ENCODE results near the gene SPON1. TPM values are rescaled to one million over a fixed set of nuclear protein-coding genes. Genes with fewer than 3 reads are reported as not detected.

The SPON1 gene
- total RNA-seq, 1 experiment from 2014 or later = not detected

- no TSS peak for BruUV-seq (replicated peaks)
- H3F3A ChIP-seq (ENCODE audit: low read length, unreplicated experiment) = no peaks in the 10 kb centered on the region
- intact Hi-C loops (cut with micrococcal nuclease) = no loop called here
- H3K4me3 ChIP-seq (ENCODE audit: low read length) = no peak overlapping the region
- ATAC-seq = no peak
- no peak overlapping the region for H3K27ac ChIP-seq (ENCODE audit: low read length)
- ChIA-PET CTCF (interaction anchor here (0.6 kb wide), 1 partner anchor 39 kb away, joined by 3 read pairs; no protein-coding TSS in a partner anchor), POLR2A (ENCODE audit: unreplicated experiment) (no interaction called here)
- DNase-seq = no peak
- no peaks in the 10 kb centered on the region for H3K4me1 ChIP-seq (ENCODE audit: insufficient read depth, low read length)
- no peak overlapping the region for H2AFZ ChIP-seq (ENCODE audit: low read length)
- H4K20me1 ChIP-seq (ENCODE audit: low read length) = no peaks in the 10 kb centered on the region
- 0 out of 2 replicates have a peak, but pooled peaks cover 19% of the 10 kb centered on the region for H3K27me3 ChIP-seq (ENCODE audit: low read length)
- H3K9ac ChIP-seq (ENCODE audit: low read length) = no peak overlapping the region
- no peaks in the 10 kb centered on the region for H3K9me3 ChIP-seq (ENCODE audit: low read length)
- H3K79me2 ChIP-seq (ENCODE audit: low read length) = no peaks in the 10 kb centered on the region
- H3K4me2 ChIP-seq (ENCODE audit: low read length) = no peak overlapping the region
- no peaks in the 10 kb centered on the region for H3K9me2 ChIP-seq (replicated peaks; ENCODE audit: low read length)
- TF ChIP-seq, protein P1, sequence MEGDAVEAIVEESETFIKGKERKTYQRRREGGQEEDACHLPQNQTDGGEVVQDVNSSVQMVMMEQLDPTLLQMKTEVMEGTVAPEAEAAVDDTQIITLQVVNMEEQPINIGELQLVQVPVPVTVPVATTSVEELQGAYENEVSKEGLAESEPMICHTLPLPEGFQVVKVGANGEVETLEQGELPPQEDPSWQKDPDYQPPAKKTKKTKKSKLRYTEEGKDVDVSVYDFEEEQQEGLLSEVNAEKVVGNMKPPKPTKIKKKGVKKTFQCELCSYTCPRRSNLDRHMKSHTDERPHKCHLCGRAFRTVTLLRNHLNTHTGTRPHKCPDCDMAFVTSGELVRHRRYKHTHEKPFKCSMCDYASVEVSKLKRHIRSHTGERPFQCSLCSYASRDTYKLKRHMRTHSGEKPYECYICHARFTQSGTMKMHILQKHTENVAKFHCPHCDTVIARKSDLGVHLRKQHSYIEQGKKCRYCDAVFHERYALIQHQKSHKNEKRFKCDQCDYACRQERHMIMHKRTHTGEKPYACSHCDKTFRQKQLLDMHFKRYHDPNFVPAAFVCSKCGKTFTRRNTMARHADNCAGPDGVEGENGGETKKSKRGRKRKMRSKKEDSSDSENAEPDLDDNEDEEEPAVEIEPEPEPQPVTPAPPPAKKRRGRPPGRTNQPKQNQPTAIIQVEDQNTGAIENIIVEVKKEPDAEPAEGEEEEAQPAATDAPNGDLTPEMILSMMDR (conservative IDR thresholded peaks at IDR 0.05; ENCODE audit: low read depth, low read length) = no peak
- no peak for TF ChIP-seq EZH2phosphoT487 (IDR thresholded peaks at IDR 0.05; ENCODE audit: borderline replicate concordance, low read length)
- TF ChIP-seq EZH2 (IDR thresholded peaks at IDR 0.05; ENCODE audit: low read length, unreplicated experiment) = no peak
- H3K36me3 ChIP-seq (ENCODE audit: low read depth, low read length) = no peaks in the 10 kb centered on the region
Observed at GRCh38 chr11:14109742-14110141, 147.2 kb downstream of the SPON1 start.

DNA sequence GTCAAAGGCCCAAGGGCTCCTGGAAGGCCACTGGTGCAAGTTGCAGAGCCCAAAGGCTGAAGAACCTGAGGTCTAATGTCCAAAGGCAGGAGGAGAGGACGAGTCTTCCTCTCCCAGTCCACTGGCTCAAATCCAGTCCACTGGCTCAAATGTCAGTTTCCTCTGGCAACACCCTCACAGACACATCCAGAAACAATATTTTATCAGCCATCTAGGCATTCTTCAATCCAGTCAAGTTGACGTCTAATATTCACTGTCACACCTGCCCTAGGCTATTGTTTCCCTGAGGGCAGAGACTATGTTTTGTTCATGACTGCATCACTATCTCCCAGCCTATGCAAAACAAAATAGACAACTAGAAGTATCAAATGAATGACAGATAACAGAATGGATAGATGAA lies 148.1 kb downstream of the SPON1 start:
- Histone ChIP-seq H3K9me2 (replicated peaks; ENCODE audit: low read length) (no peaks in the 10 kb centered on the region), H3F3A (ENCODE audit: low read length, unreplicated experiment) (no peaks in the 10 kb centered on the region), H2AFZ (ENCODE audit: low read length) (no peak overlapping the region), H3K4me3 (ENCODE audit: low read length) (no peak overlapping the region), H3K4me1 (ENCODE audit: insufficient read depth, low read length) (no peaks in the 10 kb centered on the region), H4K20me1 (ENCODE audit: low read length) (no peaks in the 10 kb centered on the region), H3K27ac (ENCODE audit: low read length) (no peak overlapping the region), H3K79me2 (ENCODE audit: low read length) (no peaks in the 10 kb centered on the region), H3K36me3 (ENCODE audit: low read depth, low read length) (no peaks in the 10 kb centered on the region), H3K9me3 (ENCODE audit: low read length) (no peaks in the 10 kb centered on the region), H3K4me2 (ENCODE audit: low read length) (no peak overlapping the region), H3K27me3 (ENCODE audit: low read length) (0 out of 2 replicates have a peak, but pooled peaks cover 18% of the 10 kb centered on the region), H3K9ac (ENCODE audit: low read length) (no peak overlapping the region)
- ATAC-seq (no peak), DNase-seq (no peak)
- POLR2A ChIA-PET (ENCODE audit: unreplicated experiment) = no interaction called here
- TF ChIP-seq, protein P1 (conservative IDR thresholded peaks at IDR 0.05; ENCODE audit: low read depth, low read length) = no peak
- TF ChIP-seq EZH2phosphoT487 (IDR thresholded peaks at IDR 0.05; ENCODE audit: borderline replicate concordance, low read length) (no peak), EZH2 (IDR thresholded peaks at IDR 0.05; ENCODE audit: low read length, unreplicated experiment) (no peak)
- no TSS peak for BruUV-seq (replicated peaks)
- intact Hi-C loops (cut with micrococcal nuclease) = no loop called here
- CTCF ChIA-PET = interaction anchor here (0.6 kb wide), 1 partner anchor 38 kb away, joined by 3 read pairs; no protein-coding TSS in a partner anchor

DNA sequence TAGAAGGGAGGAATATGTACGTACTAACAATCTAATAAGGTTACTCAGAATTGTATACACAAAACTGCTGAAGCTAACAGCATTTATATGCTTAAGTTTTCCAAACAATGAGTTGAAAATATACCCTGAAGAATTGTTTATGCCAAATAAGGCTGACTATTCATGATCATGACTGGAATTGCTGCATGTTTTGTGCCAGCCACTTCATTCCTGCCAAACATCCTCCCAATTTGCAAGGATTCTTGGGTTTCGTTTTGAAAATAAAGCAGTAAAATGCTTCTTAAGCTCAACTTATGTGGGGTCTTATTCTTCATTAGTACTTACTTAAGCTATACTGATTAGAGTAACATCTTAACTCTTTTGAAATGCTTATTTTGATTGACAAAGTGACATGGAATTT lies 149.0 kb downstream of the SPON1 start:
- ATAC-seq (no peak), DNase-seq (no peak)
- H3K4me3 ChIP-seq (ENCODE audit: low read length) = no peak overlapping the region
- no peaks in the 10 kb centered on the region for H3K9me2 ChIP-seq (replicated peaks; ENCODE audit: low read length)
- no peaks in the 10 kb centered on the region for H3K9me3 ChIP-seq (ENCODE audit: low read length)
- H3K27ac ChIP-seq (ENCODE audit: low read length) = no peak overlapping the region
- POLR2A ChIA-PET (ENCODE audit: unreplicated experiment) = no interaction called here
- H3K79me2 ChIP-seq (ENCODE audit: low read length) = no peaks in the 10 kb centered on the region
- no peak overlapping the region for H2AFZ ChIP-seq (ENCODE audit: low read length)
- TF ChIP-seq EZH2 (IDR thresholded peaks at IDR 0.05; ENCODE audit: low read length, unreplicated experiment) = no peak
- no peak for TF ChIP-seq EZH2phosphoT487 (IDR thresholded peaks at IDR 0.05; ENCODE audit: borderline replicate concordance, low read length)
- TF ChIP-seq, protein P1 (conservative IDR thresholded peaks at IDR 0.05; ENCODE audit: low read depth, low read length) = no peak
- 0 out of 2 replicates have a peak, but pooled peaks cover 15% of the 10 kb centered on the region for H3K27me3 ChIP-seq (ENCODE audit: low read length)
- intact Hi-C loops (cut with micrococcal nuclease) = no loop called here
- no peaks in the 10 kb centered on the region for H3F3A ChIP-seq (ENCODE audit: low read length, unreplicated experiment)
- no peaks in the 10 kb centered on the region for H3K36me3 ChIP-seq (ENCODE audit: low read depth, low read length)
- H3K4me2 ChIP-seq (ENCODE audit: low read length) = no peak overlapping the region
- CTCF ChIA-PET = no interaction called here
- H3K9ac ChIP-seq (ENCODE audit: low read length) = no peak overlapping the region
- H3K4me1 ChIP-seq (ENCODE audit: insufficient read depth, low read length) = no peaks in the 10 kb centered on the region
- H4K20me1 ChIP-seq (ENCODE audit: low read length) = no peaks in the 10 kb centered on the region
- no TSS peak for BruUV-seq (replicated peaks)
